ENCODE measurements around the gene ZNF441. TPM values are rescaled to one million over a fixed set of nuclear protein-coding genes. Genes with fewer than 3 reads are reported as not detected.

Gene ZNF441
- total and polyA plus RNA-seq, 10 of the 15 experiments (the other 5 are each of a cell fraction or from before 2014, with no cell fraction given): 1.0 to 9.4 (median 4.3) TPM

GRCh38 chr19:11767633-11768133, 883 bp downstream of the ZNF441 start (continued):
- 0 out of 2 replicates have a peak, but pooled peaks have one; percentile 33 for TF ChIP-seq DPF2 (IDR thresholded peaks at IDR 0.05)
- TF ChIP-seq CBFB (IDR thresholded peaks at IDR 0.05; ENCODE audit: low read depth): no peak
- TF ChIP-seq USF1 (IDR thresholded peaks at IDR 0.05; ENCODE audit: borderline replicate concordance, extremely low read length, insufficient read depth, low read depth, low read length): no peak
- TF ChIP-seq, protein P1, sequence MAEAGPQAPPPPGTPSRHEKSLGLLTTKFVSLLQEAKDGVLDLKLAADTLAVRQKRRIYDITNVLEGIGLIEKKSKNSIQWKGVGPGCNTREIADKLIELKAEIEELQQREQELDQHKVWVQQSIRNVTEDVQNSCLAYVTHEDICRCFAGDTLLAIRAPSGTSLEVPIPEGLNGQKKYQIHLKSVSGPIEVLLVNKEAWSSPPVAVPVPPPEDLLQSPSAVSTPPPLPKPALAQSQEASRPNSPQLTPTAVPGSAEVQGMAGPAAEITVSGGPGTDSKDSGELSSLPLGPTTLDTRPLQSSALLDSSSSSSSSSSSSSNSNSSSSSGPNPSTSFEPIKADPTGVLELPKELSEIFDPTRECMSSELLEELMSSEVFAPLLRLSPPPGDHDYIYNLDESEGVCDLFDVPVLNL (IDR thresholded peaks at IDR 0.05; ENCODE audit: low read depth, low read length): no peak
- no peak for TF ChIP-seq KAT2A (conservative IDR thresholded peaks at IDR 0.05; ENCODE audit: control insufficient read depth, low read depth, low read length)
- no peak for TF ChIP-seq SP1 (IDR thresholded peaks at IDR 0.05; ENCODE audit: low read depth, low read length)
- TF ChIP-seq PAX5 (IDR thresholded peaks at IDR 0.05; ENCODE audit: borderline replicate concordance, low read depth, low read length): no peak
- peak; percentile 57 to 70; a peak in 2 of 4 replicates for TF ChIP-seq IKZF2 (IDR thresholded peaks at IDR 0.05)
- no peak for TF ChIP-seq SKIL (IDR thresholded peaks at IDR 0.05; ENCODE audit: low read depth, poor library complexity, severe bottlenecking)
- no peak for TF ChIP-seq SPI1 (IDR thresholded peaks at IDR 0.05; ENCODE audit: borderline replicate concordance, insufficient read depth, low read depth, low read length)
- no peak for TF ChIP-seq MYB (IDR thresholded peaks at IDR 0.05; ENCODE audit: borderline replicate concordance, low read depth, low read length)
- no peak for TF ChIP-seq PBX3 (IDR thresholded peaks at IDR 0.05; ENCODE audit: insufficient replicate concordance, low read depth, low read length)
- 0 out of 2 replicates have a peak, but pooled peaks have one; percentile 26 for TF ChIP-seq SMARCA5 (IDR thresholded peaks at IDR 0.05)
- no peak for TF ChIP-seq ZZZ3 (IDR thresholded peaks at IDR 0.05; ENCODE audit: control insufficient read depth, insufficient read length, low read depth)
